Vagina (tissue), 2 donors: ENCODE data around the gene HID1. TPM values are rescaled to one million over a fixed set of nuclear protein-coding genes. Genes with fewer than 3 reads are reported as not detected.
A peak's percentile ranks its signal among the peaks of the same experiment; 100 is the strongest.

Experiments
- DNase-seq, 2 donors: peaks; one replicate each; pipeline ENCODE4 v3.0.0-alpha.2; 2017; ENCODE audit errors: extremely low spot score in 2 of 2
- H3K27ac ChIP-seq: fragments of 200-600 bp; sonication (generic); one replicate; pipeline ENCODE4 v1.5.1; 2019
- H3K27me3 ChIP-seq: fragments of 200-600 bp; sonication (generic); one replicate; pipeline ENCODE4 v1.5.1; 2019
- H3K36me3 ChIP-seq, 2 donors: fragments of 200-600 bp; sonication (generic); one replicate each; pipeline ENCODE4 v1.5.1; 2017 to 2019
- H3K4me1 ChIP-seq: fragments of 200-600 bp; sonication (generic); one replicate; pipeline ENCODE4 v1.5.1; 2019
- H3K4me3 ChIP-seq, 2 donors: fragments of 200-600 bp; sonication (generic); 1 replicate in 1 of 2; 2 replicates in 1 of 2; pipeline ENCODE4 v1.5.1; 2016 to 2019
- H3K9me3 ChIP-seq: fragments of 200-600 bp; sonication (generic); one replicate; pipeline ENCODE4 v1.5.1; 2019
- CTCF ChIP-seq, 3 experiments: fragments of 450-650 bp in 2 of 3; fragments of 200-600 bp in 1 of 3; sonication (generic) in 1 of 3; IDR thresholded peaks; one replicate each; pipeline ENCODE4 v1.5.1; 2017 to 2019; ENCODE audit warnings: antibody characterized with exemption in 3 of 3, mild to moderate bottlenecking in 2 of 3, moderate library complexity in 2 of 3
- POLR2A ChIP-seq, 2 donors: fragments of 450-650 bp; IDR thresholded peaks; one replicate each; pipeline ENCODE4 v1.6.1; 2017; ENCODE audit warnings: antibody characterized with exemption in 2 of 2, mild to moderate bottlenecking in 2 of 2, moderate library complexity in 2 of 2
- POLR2AphosphoS5 ChIP-seq, 2 donors: sonication (generic); formaldehyde crosslinking; IDR thresholded peaks; one replicate each; pipeline ENCODE4 v1.9.0; 2017; ENCODE audit warnings: antibody characterized with exemption in 2 of 2, mild to moderate bottlenecking in 2 of 2, low read depth in 1 of 2; ENCODE audit not compliant: insufficient read depth in 1 of 2
- intact Hi-C: fragments of 100-400 bp; cut with DNase I; formaldehyde crosslinking; loops from one replicate; pipeline ENCODE4 v1.15.1; 2023
- total RNA-seq: library from RNA; depleted of rRNA; stranded (reverse); fragments of >200 nt; gene quantifications from one replicate; pipeline ENCODE4 v1.2.3, GENCODE V29; 2016

Gene HID1
- total RNA-seq, 1 donor from 2014 or later = 13.0 TPM

- Histone ChIP-seq H3K27ac (no peak overlapping the region), H3K36me3 (no peaks in the 10 kb centered on the region), H3K4me3 (no peak overlapping the region), H3K27me3 (peaks cover 6% of the 10 kb centered on the region), H3K9me3 (no peaks in the 10 kb centered on the region), H3K4me1 (peaks cover 43% of the 10 kb centered on the region)
- no peak for TF ChIP-seq POLR2A (IDR thresholded peaks at IDR 0.05)
- no peak for TF ChIP-seq CTCF (IDR thresholded peaks at IDR 0.05)
- no peak for TF ChIP-seq POLR2AphosphoS5 (IDR thresholded peaks at IDR 0.05; ENCODE audit: insufficient read depth in 1 of 2, low read depth in 1 of 2)
- DNase-seq = no peak
- intact Hi-C loops = no loop called here
These were observed 47.3 kb downstream of the HID1 start for GRCh38 chr17:74925242-74925641.

GRCh38 chr17:74924250-74924948, 48.2 kb downstream of the HID1 start, which contains the start of gene OTOP2:
TSS of gene OTOP2 (plus strand) at chr17:74924273. CDS start at chr17:74924633, 360 bp downstream.
- intact Hi-C loops = no loop called here
- H3K4me3 ChIP-seq = peak within 1 kb of the TSS; percentile 42 to 49
- no peak for DNase-seq
- no peak within 1 kb of the TSS for H3K27ac ChIP-seq
- no peak for TF ChIP-seq CTCF (IDR thresholded peaks at IDR 0.05)
- no peak for TF ChIP-seq POLR2AphosphoS5 (IDR thresholded peaks at IDR 0.05; ENCODE audit: insufficient read depth in 1 of 2, low read depth in 1 of 2)
- no peak for TF ChIP-seq POLR2A (IDR thresholded peaks at IDR 0.05)
- H3K4me1 ChIP-seq = peaks cover 43% of the 10 kb centered on the region
- no peaks in the 10 kb centered on the region for H3K36me3 ChIP-seq
- H3K9me3 ChIP-seq = no peaks in the 10 kb centered on the region
- peaks cover 6% of the 10 kb centered on the region for H3K27me3 ChIP-seq

DNA sequence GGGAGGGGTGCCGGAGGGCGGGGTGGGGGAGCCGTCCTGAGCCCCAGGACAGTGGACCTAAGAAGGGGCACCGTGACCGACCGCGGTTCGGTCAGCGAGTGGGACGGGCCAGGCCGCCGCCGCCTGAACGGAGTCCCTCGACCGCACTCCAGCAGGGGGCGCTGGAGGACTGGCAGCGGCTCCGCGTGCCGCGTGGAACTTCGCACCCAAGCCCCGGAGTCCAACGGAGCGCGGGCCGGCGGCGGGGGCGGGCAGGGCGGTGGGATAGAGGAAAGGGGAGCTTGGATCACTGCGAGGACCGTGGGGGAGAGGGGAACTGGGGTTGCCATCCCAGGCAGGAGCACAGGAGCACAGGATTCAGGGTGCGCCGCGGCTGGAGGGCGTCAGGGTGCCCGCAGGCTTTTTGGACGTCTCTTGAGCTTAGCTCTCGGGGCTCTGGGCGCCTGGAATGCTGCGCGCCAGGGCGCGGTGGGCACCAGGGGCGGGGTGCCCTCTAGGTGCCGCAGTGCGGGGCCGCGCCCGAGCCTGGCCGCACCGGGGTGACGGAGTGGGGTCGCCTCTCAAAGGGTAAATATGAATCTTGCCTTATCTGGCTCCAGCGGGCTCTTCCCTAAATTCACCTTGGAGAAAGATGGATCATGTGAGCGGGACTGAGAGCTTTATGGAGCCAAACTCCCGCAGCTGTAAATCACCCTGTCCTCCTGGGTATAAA, 48.9 kb downstream of the HID1 start:
- Histone ChIP-seq H3K27me3 (peaks cover 6% of the 10 kb centered on the region), H3K4me3 (peak overlapping the region; percentile 42 to 49), H3K27ac (no peak overlapping the region), H3K9me3 (no peaks in the 10 kb centered on the region), H3K4me1 (peaks cover 43% of the 10 kb centered on the region), H3K36me3 (no peaks in the 10 kb centered on the region)
- DNase-seq = no peak
- no peak for TF ChIP-seq POLR2A (IDR thresholded peaks at IDR 0.05)
- peak in 2 of 3 experiments; percentile 34 to 61 for TF ChIP-seq CTCF (IDR thresholded peaks at IDR 0.05)
- intact Hi-C loops = no loop called here

GRCh38 chr17:74922694-74923537, 49.6 kb downstream of the HID1 start, which contains the start of gene USH1G:
TSS of gene USH1G (minus strand) at chr17:74923255. CDS start at chr17:74923073, 182 bp downstream.
- Histone ChIP-seq H3K9me3 (no peaks in the 10 kb centered on the region), H3K4me1 (peaks cover 43% of the 10 kb centered on the region), H3K36me3 (no peaks in the 10 kb centered on the region), H3K4me3 (peak within 1 kb of the TSS; percentile 42 to 49), H3K27ac (no peak within 1 kb of the TSS), H3K27me3 (peaks cover 6% of the 10 kb centered on the region)
- intact Hi-C loops = no loop called here
- TF ChIP-seq POLR2AphosphoS5 (IDR thresholded peaks at IDR 0.05; ENCODE audit: insufficient read depth in 1 of 2, low read depth in 1 of 2) (no peak), POLR2A (IDR thresholded peaks at IDR 0.05) (no peak), CTCF (IDR thresholded peaks at IDR 0.05) (no peak)
- DNase-seq = no peak
